Omental fat pad (tissue), 4 donors: ENCODE measurements around the gene TP53I13. TPM values are rescaled to one million over a fixed set of nuclear protein-coding genes. Genes with fewer than 3 reads are reported as not detected.

Experiments
- ATAC-seq: fragments of 150-250 bp; one replicate; pipeline ENCODE4 v1.9.1; 2016; ENCODE audit warnings: mild to moderate bottlenecking, moderate library complexity; ENCODE audit not compliant: low FRiP score
- DNase-seq: peaks from one replicate; pipeline ENCODE4 v3.0.0-alpha.2; 2019; ENCODE audit warnings: low spot score
- total RNA-seq, 4 donors: library from RNA; depleted of rRNA; stranded (reverse); fragments of >200 nt; gene quantifications; one replicate each; pipeline ENCODE4 v1.1.0, GENCODE V29; 2016
- TF ChIP-seq, protein P1 (sequence below), 3 donors: fragments of 450-650 bp; IDR thresholded peaks; one replicate each; pipeline ENCODE4 v1.5.1; 2016 to 2017; ENCODE audit warnings: antibody characterized with exemption in 3 of 3, mild to moderate bottlenecking in 3 of 3, moderate library complexity in 2 of 3

TP53I13 gene
- total RNA-seq, 4 donors from 2014 or later: 65.0 to 122 (median 72.6) TPM

DNA sequence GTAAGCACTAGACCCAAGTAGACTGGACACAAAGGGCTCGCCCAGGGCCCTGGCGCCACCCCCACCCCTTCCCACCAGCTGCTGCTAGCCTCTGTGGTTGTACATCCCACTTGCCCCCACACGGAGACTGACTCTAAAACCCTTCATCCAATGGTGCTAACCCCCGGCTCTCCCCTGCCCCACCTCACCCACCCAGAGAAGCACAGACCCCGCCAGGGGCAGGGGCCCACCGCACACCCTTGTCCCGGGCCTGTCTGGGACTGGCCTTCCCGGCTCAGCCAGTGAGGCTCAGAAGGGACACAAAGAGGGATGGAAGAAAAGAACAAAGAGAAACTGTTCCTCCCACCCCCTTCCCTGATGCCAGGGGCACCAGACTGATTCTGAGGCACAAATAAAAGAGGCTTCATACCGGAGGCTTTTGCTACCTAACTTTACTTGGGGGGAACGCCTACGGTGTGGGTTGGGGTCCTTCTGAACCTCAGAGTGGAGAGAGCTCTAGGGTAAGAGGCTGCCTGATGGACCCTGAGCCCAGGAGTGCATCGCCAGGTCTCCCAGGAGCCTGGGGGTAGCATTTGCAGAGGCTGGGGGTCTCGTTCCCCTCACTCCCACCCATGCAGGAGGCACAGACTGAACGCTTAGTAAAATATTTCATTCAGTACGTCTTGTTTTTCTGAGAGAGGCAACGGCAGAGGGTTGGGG is 46.0 kb downstream of the TP53I13 start:
- ATAC-seq (no peak), DNase-seq (no peak)
- TF ChIP-seq, protein P1, sequence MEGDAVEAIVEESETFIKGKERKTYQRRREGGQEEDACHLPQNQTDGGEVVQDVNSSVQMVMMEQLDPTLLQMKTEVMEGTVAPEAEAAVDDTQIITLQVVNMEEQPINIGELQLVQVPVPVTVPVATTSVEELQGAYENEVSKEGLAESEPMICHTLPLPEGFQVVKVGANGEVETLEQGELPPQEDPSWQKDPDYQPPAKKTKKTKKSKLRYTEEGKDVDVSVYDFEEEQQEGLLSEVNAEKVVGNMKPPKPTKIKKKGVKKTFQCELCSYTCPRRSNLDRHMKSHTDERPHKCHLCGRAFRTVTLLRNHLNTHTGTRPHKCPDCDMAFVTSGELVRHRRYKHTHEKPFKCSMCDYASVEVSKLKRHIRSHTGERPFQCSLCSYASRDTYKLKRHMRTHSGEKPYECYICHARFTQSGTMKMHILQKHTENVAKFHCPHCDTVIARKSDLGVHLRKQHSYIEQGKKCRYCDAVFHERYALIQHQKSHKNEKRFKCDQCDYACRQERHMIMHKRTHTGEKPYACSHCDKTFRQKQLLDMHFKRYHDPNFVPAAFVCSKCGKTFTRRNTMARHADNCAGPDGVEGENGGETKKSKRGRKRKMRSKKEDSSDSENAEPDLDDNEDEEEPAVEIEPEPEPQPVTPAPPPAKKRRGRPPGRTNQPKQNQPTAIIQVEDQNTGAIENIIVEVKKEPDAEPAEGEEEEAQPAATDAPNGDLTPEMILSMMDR (IDR thresholded peaks at IDR 0.05): no peak

DNA sequence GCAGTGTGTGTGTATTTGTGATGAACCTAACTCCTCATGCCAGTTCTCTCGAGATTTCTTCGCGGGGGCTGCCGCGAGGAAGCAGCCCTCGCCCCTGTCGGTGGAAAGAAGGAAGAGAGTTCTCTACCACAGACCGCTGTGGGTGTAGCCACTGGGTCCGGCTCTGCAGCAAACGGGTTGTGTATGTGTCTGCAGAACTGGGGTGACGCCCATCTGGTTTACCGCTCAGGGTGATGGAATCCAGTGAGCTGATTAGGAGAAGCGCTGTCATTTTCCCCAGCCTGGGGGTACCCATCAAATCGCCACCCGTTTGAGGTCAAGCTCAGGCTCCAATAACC is 46.5 kb downstream of the TP53I13 start:
- ATAC-seq: no peak
- DNase-seq: no peak
- TF ChIP-seq, protein P1 (IDR thresholded peaks at IDR 0.05): no peak

DNA sequence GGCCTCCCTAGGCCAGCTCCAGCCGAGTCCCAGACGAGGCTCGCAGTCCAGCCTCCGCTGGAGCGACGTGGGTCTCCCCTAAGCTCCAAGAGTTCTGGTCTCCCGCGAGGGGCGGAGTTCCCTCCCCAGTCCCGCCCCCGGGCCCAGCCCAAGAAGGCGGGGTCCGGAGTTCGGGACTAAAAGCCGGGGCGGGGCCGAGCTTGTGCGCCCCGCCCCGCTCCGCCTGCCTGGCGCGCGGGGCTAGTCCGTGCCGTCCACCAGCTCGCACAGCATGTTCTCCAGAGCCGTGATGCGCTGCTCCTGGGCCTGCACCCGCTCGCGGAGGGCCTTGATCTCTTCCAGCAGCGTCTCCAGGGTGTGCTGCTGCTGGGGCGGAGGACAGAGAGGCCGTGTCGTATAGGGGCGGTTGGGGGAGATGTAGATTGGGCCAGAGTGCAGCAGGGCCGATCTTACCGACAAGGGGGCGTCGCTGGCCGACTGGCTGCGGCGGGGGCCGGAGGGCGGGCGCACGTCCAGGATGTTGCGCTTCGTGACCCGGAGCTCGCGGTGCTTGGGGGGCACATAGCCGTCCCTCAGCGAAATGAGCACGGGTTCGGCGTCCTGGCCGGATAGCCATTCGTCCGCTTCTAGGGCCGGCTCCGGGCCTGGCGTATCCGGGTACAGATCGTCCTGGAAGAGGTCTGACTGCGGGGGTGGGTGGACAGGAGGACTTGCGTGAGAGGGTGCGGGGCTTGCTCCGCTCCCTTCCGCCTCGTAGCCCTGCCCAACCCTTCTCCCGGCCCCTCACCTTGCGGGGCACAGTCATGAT is 47.2 kb downstream of the TP53I13 start:
- DNase-seq (peak; percentile 77), ATAC-seq (peak; percentile 77)
- TF ChIP-seq, protein P1 (IDR thresholded peaks at IDR 0.05): no peak

DNA sequence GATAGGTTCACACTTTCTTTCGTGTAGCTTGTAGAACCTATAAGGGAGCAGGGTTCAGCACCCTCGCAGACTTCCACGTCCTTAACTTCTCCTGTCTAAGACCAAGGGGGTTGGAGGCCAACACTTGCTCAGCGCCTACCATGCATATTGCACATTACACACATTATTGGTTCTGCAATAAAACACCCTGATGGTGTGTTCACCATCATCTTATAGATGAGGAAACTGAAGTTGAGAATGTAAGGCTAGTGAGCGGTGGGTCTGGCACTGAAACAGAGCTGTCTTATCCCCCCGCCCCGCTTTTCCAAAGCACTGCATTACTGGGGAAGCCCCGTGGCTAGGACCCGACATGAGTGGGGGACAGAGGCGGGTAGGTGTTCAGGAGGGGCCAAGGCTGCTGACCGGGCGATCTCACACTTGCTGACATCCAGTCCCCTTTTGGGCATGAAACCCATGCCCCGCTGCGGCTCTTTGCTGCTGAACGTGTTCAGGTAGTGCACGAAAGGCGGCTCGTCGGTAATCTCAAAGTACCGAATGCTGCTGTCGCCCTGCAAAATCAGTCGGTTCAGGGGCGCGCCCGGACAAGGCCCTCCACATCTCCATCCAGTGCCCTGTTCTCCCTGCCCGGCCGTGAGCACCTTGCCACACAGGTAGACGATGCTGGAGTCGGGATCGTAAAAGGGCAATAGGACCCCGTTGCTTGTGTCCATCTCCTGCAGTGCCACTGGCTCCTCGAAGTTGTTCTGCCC is 48.0 kb downstream of the TP53I13 start:
- ATAC-seq (no peak), DNase-seq (no peak)
- TF ChIP-seq, protein P1 (IDR thresholded peaks at IDR 0.05): no peak

DNA sequence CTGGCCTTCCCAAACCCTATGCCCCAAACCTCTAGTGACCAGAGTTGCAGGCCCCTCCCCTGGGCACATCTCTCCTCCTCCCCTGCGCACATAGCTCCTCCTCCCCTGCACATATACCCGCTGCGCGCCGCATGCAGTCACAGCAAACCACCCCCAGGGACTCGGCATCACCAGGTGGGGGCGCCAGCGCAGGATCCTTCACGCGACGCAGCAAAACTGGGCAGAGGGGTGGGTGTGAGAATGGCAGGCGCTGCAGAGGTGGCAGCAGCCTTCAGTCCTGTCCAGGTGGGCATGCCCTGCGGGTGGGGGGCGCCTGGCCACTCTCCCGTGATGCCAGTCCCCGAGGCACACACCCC is 48.6 kb downstream of the TP53I13 start:
- ATAC-seq (peak; percentile 23), DNase-seq (no peak)
- TF ChIP-seq, protein P1 (IDR thresholded peaks at IDR 0.05): peak in 1 of 3 donors; percentile 58

DNA sequence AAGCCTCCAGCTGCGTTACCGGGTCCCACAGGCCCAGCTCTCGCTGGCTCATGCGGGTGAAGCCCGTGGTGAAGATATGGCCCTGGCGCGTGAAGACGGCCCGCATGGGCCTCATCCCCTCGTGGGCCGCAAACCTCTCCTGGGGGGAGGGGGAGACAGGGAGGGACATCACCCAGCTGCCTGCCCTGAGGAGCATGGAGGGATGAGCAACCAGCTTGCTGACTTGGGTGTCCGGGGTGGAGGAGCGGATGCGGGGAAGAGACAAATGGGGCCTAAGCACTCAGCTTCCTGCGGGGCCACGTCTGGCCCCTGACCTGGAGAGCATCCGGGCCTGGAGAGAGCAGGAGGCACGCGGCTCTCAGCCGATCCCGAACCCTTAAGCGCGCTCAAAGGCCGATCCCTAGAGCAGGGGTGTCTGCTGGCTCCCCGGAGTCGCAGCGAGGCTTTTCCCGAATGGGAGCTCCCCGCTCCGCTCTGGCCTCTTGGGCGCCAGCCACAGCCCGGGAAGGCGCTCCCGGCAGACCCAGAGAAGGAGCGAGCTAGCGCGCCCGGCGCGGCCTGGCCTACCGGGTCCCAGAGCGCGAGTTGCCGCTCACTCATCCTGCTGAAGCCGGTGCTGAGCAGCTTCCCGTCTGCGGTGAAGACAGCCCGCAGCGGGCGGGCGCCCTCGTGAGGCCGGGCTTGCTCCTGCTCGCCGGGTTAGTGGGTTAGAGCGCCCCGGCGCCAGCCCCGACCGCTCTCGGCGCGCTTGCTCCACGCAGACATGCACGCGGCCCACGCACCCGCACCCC is 49.2 kb downstream of the TP53I13 start:
- ATAC-seq: peak; percentile 34
- TF ChIP-seq, protein P1 (IDR thresholded peaks at IDR 0.05): no peak
- no peak for DNase-seq
